ENCODE results near the gene UBL7.

- TF ChIP-seq CTCF (IDR thresholded peaks at IDR 0.05): no peak
- no peak for TF ChIP-seq POLR2A (IDR thresholded peaks at IDR 0.05)
Measured at GRCh38 chr15:74408385-74408784, 52.6 kb downstream of the UBL7 start.
